Measurements from ENCODE around the gene ALS2CL. TPM values are rescaled to one million over a fixed set of nuclear protein-coding genes. Genes with fewer than 3 reads are reported as not detected.

The ALS2CL gene
- total and polyA plus RNA-seq, 2 experiments from 2014 or later, result 2.0 to 3.1 TPM

DNA sequence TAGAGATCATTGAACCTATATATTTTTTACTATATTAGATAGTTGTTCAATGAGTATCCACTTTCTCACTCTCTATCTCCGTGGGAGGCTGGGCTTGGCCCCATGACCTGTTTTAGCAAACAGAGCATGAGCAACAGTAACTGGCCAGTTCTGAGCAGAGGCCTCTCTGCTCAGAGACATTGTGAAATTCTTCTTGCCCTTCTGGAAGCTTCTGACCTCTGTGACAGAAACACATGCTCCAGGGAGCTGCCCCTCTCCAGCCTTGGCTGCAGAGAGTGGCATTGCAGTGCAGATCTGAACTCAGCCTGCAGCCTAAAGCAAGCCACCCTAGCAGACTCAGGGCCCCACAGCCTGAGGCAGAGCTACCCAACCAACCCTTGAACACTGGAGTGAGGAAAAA, 60.7 kb downstream of the ALS2CL start:
- peaks cover 22% of the 10 kb centered on the region for H3K4me1 ChIP-seq (ENCODE audit: insufficient read depth)
- H3K27me3 ChIP-seq (replicated peaks; ENCODE audit: insufficient read depth), result no peaks in the 10 kb centered on the region
- H3K9me2 ChIP-seq (ENCODE audit: insufficient read depth), result no peaks in the 10 kb centered on the region
- in situ Hi-C loops (cut with MboI), result loop anchor here (10.0 kb wide), 1 partner anchor 148 kb away; no protein-coding TSS in a partner anchor
- H3K4me3 ChIP-seq, result no peak overlapping the region
- no peak overlapping the region for H3K9ac ChIP-seq
- no peaks in the 10 kb centered on the region for H4K20me1 ChIP-seq (ENCODE audit: insufficient read depth)
- peaks cover 4% of the 10 kb centered on the region; the same call in 1 of the 2 replicates for H3F3A ChIP-seq (ENCODE audit: insufficient read depth)
- no peaks in the 10 kb centered on the region for H3K79me2 ChIP-seq (ENCODE audit: insufficient read depth)
- TF ChIP-seq EZH2phosphoT487 (IDR thresholded peaks at IDR 0.05; ENCODE audit: insufficient read depth, low read depth) (no peak), EZH2 (IDR thresholded peaks at IDR 0.05; ENCODE audit: insufficient read depth, poor library complexity, severe bottlenecking) (no peak)
- H3K36me3 ChIP-seq (ENCODE audit: low read depth), result no peaks in the 10 kb centered on the region
- H3K4me2 ChIP-seq (ENCODE audit: unreplicated experiment), result no peak overlapping the region
- peak; percentile 55 for DNase-seq
- H3K9me3 ChIP-seq (ENCODE audit: low read depth), result no peaks in the 10 kb centered on the region
- H3K27ac ChIP-seq, result no peak overlapping the region
- H2AFZ ChIP-seq, result no peak overlapping the region
- 71 to 85% methylated on average over 1 of the region's 1 CpG for WGBS, 2 experiments (ENCODE audit: low coverage in 1 of 2, low lambda C conversion rate in 2 of 2, missing lambda C conversion rate in 2 of 2)

DNA sequence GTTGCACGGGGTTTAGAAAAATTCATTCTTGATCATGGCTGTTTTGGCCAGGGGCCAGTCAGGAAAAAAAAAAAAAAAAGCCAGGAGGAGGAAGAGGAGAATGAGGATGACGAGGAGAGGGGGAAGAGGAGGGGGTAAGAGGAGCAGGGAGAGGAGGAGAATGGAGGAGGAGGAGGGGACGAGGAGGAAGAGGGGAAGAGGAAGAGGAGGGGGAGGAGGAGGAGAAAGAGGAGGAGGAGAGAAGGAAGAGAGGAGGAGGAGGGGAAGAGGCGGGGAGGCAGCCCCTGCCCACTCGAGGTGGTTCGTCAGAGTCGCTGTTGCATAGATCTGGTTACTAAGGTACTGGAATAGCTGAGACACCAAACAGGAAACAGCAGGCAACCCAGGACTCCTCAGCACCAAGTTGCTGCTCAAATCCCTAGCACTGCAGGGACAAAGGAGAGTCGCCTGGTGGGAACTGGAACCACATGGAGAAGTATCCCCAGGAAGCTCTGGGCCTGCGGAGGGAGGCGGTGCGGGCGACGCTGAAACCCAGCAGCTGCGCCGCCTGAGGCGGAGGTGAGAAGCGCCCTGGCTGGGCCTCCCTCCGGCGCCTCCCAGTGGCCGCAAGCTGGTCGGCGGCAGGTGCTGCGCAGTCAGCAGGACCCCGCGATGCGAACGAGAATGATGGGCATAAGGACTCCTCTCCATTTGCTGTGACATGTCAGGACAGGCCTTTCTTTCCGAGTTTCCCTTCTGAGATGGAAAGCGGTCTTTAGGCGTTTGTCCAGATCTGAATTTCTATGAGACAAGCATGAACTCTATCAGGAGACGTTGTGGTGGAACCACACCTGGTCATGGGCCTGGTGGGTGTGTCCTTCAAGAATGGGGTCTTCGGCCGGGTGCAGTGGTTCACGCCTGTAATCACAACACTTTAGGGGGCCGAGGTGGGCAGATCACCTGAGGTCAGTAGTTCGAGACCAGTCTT, 63.6 kb downstream of the ALS2CL start:
- WGBS, 2 experiments (ENCODE audit: low coverage in 1 of 2, low lambda C conversion rate in 2 of 2, missing lambda C conversion rate in 2 of 2), result 5 to 6% methylated on average over 31 to 34 of the region's 36 CpGs
- no peaks in the 10 kb centered on the region for H3K36me3 ChIP-seq (ENCODE audit: low read depth)
- no peaks in the 10 kb centered on the region for H4K20me1 ChIP-seq (ENCODE audit: insufficient read depth)
- peaks cover 4% of the 10 kb centered on the region; the same call in 1 of the 2 replicates for H3F3A ChIP-seq (ENCODE audit: insufficient read depth)
- TF ChIP-seq EZH2 (IDR thresholded peaks at IDR 0.05; ENCODE audit: insufficient read depth, poor library complexity, severe bottlenecking) (no peak), EZH2phosphoT487 (IDR thresholded peaks at IDR 0.05; ENCODE audit: insufficient read depth, low read depth) (no peak)
- H3K9ac ChIP-seq, result peak overlapping the region; percentile 66
- in situ Hi-C loops (cut with MboI), result loop anchor here (10.0 kb wide), 1 partner anchor 145 kb away; no protein-coding TSS in a partner anchor
- H3K79me2 ChIP-seq (ENCODE audit: insufficient read depth), result no peaks in the 10 kb centered on the region
- peak overlapping the region; percentile 96 for H2AFZ ChIP-seq
- peaks cover 22% of the 10 kb centered on the region for H3K4me1 ChIP-seq (ENCODE audit: insufficient read depth)
- DNase-seq, result peak; percentile 94
- no peaks in the 10 kb centered on the region for H3K9me3 ChIP-seq (ENCODE audit: low read depth)
- peak overlapping the region; percentile 62 for H3K27ac ChIP-seq
- H3K27me3 ChIP-seq (replicated peaks; ENCODE audit: insufficient read depth), result no peaks in the 10 kb centered on the region
- no peaks in the 10 kb centered on the region for H3K9me2 ChIP-seq (ENCODE audit: insufficient read depth)
- H3K4me3 ChIP-seq, result peak overlapping the region; percentile 58
- H3K4me2 ChIP-seq (ENCODE audit: unreplicated experiment), result peak overlapping the region; percentile 70

GRCh38 chr3:46628901-46629369, 64.5 kb downstream of the ALS2CL start:
- peak overlapping the region; percentile 66 for H3K9ac ChIP-seq
- H2AFZ ChIP-seq, result peak overlapping the region; percentile 96
- H3F3A ChIP-seq (ENCODE audit: insufficient read depth), result peaks cover 4% of the 10 kb centered on the region; the same call in 1 of the 2 replicates
- in situ Hi-C loops (cut with MboI), result no loop called here
- TF ChIP-seq EZH2phosphoT487 (IDR thresholded peaks at IDR 0.05; ENCODE audit: insufficient read depth, low read depth) (no peak), EZH2 (IDR thresholded peaks at IDR 0.05; ENCODE audit: insufficient read depth, poor library complexity, severe bottlenecking) (no peak)
- peak overlapping the region; percentile 62 for H3K27ac ChIP-seq
- H3K4me1 ChIP-seq (ENCODE audit: insufficient read depth), result peaks cover 22% of the 10 kb centered on the region
- H3K9me3 ChIP-seq (ENCODE audit: low read depth), result no peaks in the 10 kb centered on the region
- no peaks in the 10 kb centered on the region for H3K27me3 ChIP-seq (replicated peaks; ENCODE audit: insufficient read depth)
- H3K9me2 ChIP-seq (ENCODE audit: insufficient read depth), result no peaks in the 10 kb centered on the region
- no peaks in the 10 kb centered on the region for H3K36me3 ChIP-seq (ENCODE audit: low read depth)
- H3K4me2 ChIP-seq (ENCODE audit: unreplicated experiment), result peak overlapping the region; percentile 70
- H3K79me2 ChIP-seq (ENCODE audit: insufficient read depth), result no peaks in the 10 kb centered on the region
- WGBS, 2 experiments (ENCODE audit: low coverage in 1 of 2, low lambda C conversion rate in 2 of 2, missing lambda C conversion rate in 2 of 2), result 6 to 13% methylated on average over 10 of the region's 10 CpGs
- peak overlapping the region; percentile 58 for H3K4me3 ChIP-seq
- DNase-seq, result peak; percentile 61
- H4K20me1 ChIP-seq (ENCODE audit: insufficient read depth), result no peaks in the 10 kb centered on the region

- TF ChIP-seq EZH2phosphoT487 (IDR thresholded peaks at IDR 0.05; ENCODE audit: insufficient read depth, low read depth), result no peak
- no peak for TF ChIP-seq EZH2 (IDR thresholded peaks at IDR 0.05; ENCODE audit: insufficient read depth, poor library complexity, severe bottlenecking)
- no peak overlapping the region for H3K4me3 ChIP-seq
- H3F3A ChIP-seq (ENCODE audit: insufficient read depth), result peaks cover 4% of the 10 kb centered on the region; the same call in 1 of the 2 replicates
- H3K36me3 ChIP-seq (ENCODE audit: low read depth), result no peaks in the 10 kb centered on the region
- H3K9ac ChIP-seq, result no peak overlapping the region
- no peak overlapping the region for H2AFZ ChIP-seq
- H4K20me1 ChIP-seq (ENCODE audit: insufficient read depth), result no peaks in the 10 kb centered on the region
- H3K27ac ChIP-seq, result no peak overlapping the region
- 89 to 90% methylated on average over 1 of the region's 1 CpG for WGBS, 2 experiments (ENCODE audit: low coverage in 1 of 2, low lambda C conversion rate in 2 of 2, missing lambda C conversion rate in 2 of 2)
- no peaks in the 10 kb centered on the region for H3K9me2 ChIP-seq (ENCODE audit: insufficient read depth)
- peaks cover 15% of the 10 kb centered on the region for H3K4me1 ChIP-seq (ENCODE audit: insufficient read depth)
- in situ Hi-C loops (cut with MboI), result no loop called here
- no peak overlapping the region for H3K4me2 ChIP-seq (ENCODE audit: unreplicated experiment)
- H3K27me3 ChIP-seq (replicated peaks; ENCODE audit: insufficient read depth), result no peaks in the 10 kb centered on the region
- no peaks in the 10 kb centered on the region for H3K9me3 ChIP-seq (ENCODE audit: low read depth)
- no peak for DNase-seq
- H3K79me2 ChIP-seq (ENCODE audit: insufficient read depth), result no peaks in the 10 kb centered on the region
Observed at GRCh38 chr3:46627078-46627477, 66.4 kb downstream of the ALS2CL start.

All from GM23248 (cell line).